Left lung (tissue), 10 donors: ENCODE data around the gene LIX1. TPM values are rescaled to one million over a fixed set of nuclear protein-coding genes. Genes with fewer than 3 reads are reported as not detected.
A peak's percentile ranks its signal among the peaks of the same experiment; 100 is the strongest.

Experiments used
- ATAC-seq: fragments of 200-7000 bp; cut with Tn5 transposase; one replicate; pipeline ENCODE4 v1.9.1; 2020; ENCODE audit warnings: moderate library complexity
- DNase-seq, 4 donors: peaks; one replicate each; pipeline ENCODE4 v3.0.0-alpha.2; 2013 to 2020
- H3K27ac ChIP-seq, 2 donors: fragments of 200-600 bp; sonication (generic) in 1 of 2; one replicate each; pipeline versions ENCODE4 v1.5.0 to v1.8.0; 2020 to 2021
- H3K27me3 ChIP-seq, 2 donors: fragments of 200-600 bp; sonication (generic) in 1 of 2; one replicate each; pipeline versions ENCODE4 v1.5.0 to v1.8.0; 2020 to 2021
- H3K36me3 ChIP-seq, 2 donors: fragments of 200-600 bp; sonication (generic) in 1 of 2; one replicate each; pipeline versions ENCODE4 v1.5.0 to v1.8.0; 2020 to 2021
- H3K4me1 ChIP-seq, 2 donors: fragments of 200-600 bp; one replicate each; pipeline ENCODE4 v1.8.0; 2021
- H3K4me3 ChIP-seq, 2 donors: fragments of 200-600 bp; sonication (generic) in 1 of 2; one replicate each; pipeline versions ENCODE4 v1.5.0 to v1.8.0; 2020 to 2021; ENCODE audit warnings: mild to moderate bottlenecking in 1 of 2
- H3K9me3 ChIP-seq, 2 donors: fragments of 200-600 bp; sonication (generic) in 1 of 2; one replicate each; pipeline versions ENCODE4 v1.5.0 to v1.8.0; 2020 to 2021
- CTCF ChIP-seq, 2 donors: fragments of 200-600 bp; sonication (generic) in 1 of 2; IDR thresholded peaks; one replicate each; pipeline versions ENCODE4 v1.5.0 to v1.8.0; 2021; ENCODE audit warnings: antibody characterized with exemption in 2 of 2
- intact Hi-C, 2 donors: fragments of 100-400 bp; cut with DNase I; formaldehyde crosslinking; loops; one replicate each; pipeline versions ENCODE4 v1.11.2 to v1.14.2; 2022
- polyA plus RNA-seq, 6 donors: library from polyadenylated mRNA; unstranded; fragments of 120-200 nt; gene quantifications; one replicate each; pipeline ENCODE4 v1.2.1, GENCODE V29; 2013; ENCODE audit not compliant: insufficient read length in 6 of 6
- total RNA-seq, 2 donors: library from RNA; stranded (reverse); fragmentation: NEBNext Ultra II Directional; extraction: Animal tissue kit (Norgen Biotek cat#: 25700); gene quantifications; one replicate each; pipeline ENCODE4 v1.2.1, GENCODE V29; 2021
- donor health status: DM: no; HTN: yes; CAD: no.
- donor health status: DM: no; HTN: no; CAD: no.

Gene LIX1
- total and polyA plus RNA-seq, 8 donors, result 0.64 to 2.7 (median 1.1) TPM; not detected in 2

- no peak overlapping the region for H3K27ac ChIP-seq
- H3K9me3 ChIP-seq, result peaks cover 0 to 14% of the 10 kb centered on the region in 2 donors
- peaks cover 0 to 55% of the 10 kb centered on the region in 2 donors for H3K36me3 ChIP-seq
- ATAC-seq, result peak; percentile 84
- peaks cover 0 to 3% of the 10 kb centered on the region in 2 donors for H3K4me1 ChIP-seq
- peak; percentile 81 to 84 for TF ChIP-seq CTCF (IDR thresholded peaks at IDR 0.05)
- peak in 2 of 4 donors; percentile 65 to 83 for DNase-seq
- no peaks in the 10 kb centered on the region for H3K27me3 ChIP-seq
- intact Hi-C loops, result loop anchor here in 1 of 2 donors (10.0 kb wide), 2 partner anchors 157 to 407 kb away; no protein-coding TSS in a partner anchor
- no peak overlapping the region for H3K4me3 ChIP-seq
Measured at GRCh38 chr5:97162045-97162444, 19.6 kb upstream of the LIX1 start.

- intact Hi-C loops, result no loop called here
- no peak overlapping the region for H3K27ac ChIP-seq
Measured at GRCh38 chr5:97157689-97158088, 15.3 kb upstream of the LIX1 start.

GRCh38 chr5:97151370-97151769 lies 9.0 kb upstream of the LIX1 start:
- ATAC-seq (no peak), DNase-seq (no peak)
- Histone ChIP-seq H3K27ac (no peak overlapping the region), H3K27me3 (no peaks in the 10 kb centered on the region), H3K4me3 (no peak overlapping the region), H3K36me3 (no peaks in the 10 kb centered on the region), H3K9me3 (no peaks in the 10 kb centered on the region), H3K4me1 (no peaks in the 10 kb centered on the region)
- intact Hi-C loops, result no loop called here
- TF ChIP-seq CTCF (IDR thresholded peaks at IDR 0.05), result no peak

More at GRCh38 chr5:97157689-97158088, 15.3 kb upstream of the LIX1 start:
- ATAC-seq (no peak), DNase-seq (no peak)
- no peaks in the 10 kb centered on the region for H3K27me3 ChIP-seq
- H3K4me1 ChIP-seq, result no peaks in the 10 kb centered on the region
- peaks cover 0 to 14% of the 10 kb centered on the region in 2 donors for H3K9me3 ChIP-seq
- H3K36me3 ChIP-seq, result peaks cover 0 to 30% of the 10 kb centered on the region in 2 donors
- H3K4me3 ChIP-seq, result no peak overlapping the region
- TF ChIP-seq CTCF (IDR thresholded peaks at IDR 0.05), result no peak

GRCh38 chr5:97150401-97150800 lies 8.0 kb upstream of the LIX1 start:
- H3K27me3 ChIP-seq, result no peaks in the 10 kb centered on the region
- no peak overlapping the region for H3K27ac ChIP-seq
- no peak for ATAC-seq
- no peaks in the 10 kb centered on the region for H3K36me3 ChIP-seq
- H3K9me3 ChIP-seq, result no peaks in the 10 kb centered on the region
- H3K4me3 ChIP-seq, result no peak overlapping the region
- TF ChIP-seq CTCF (IDR thresholded peaks at IDR 0.05), result no peak
- H3K4me1 ChIP-seq, result no peaks in the 10 kb centered on the region
- no peak for DNase-seq
- intact Hi-C loops, result no loop called here

GRCh38 chr5:97149709-97150108 lies 7.3 kb upstream of the LIX1 start:
- Histone ChIP-seq H3K4me1 (no peaks in the 10 kb centered on the region), H3K27me3 (no peaks in the 10 kb centered on the region), H3K9me3 (no peaks in the 10 kb centered on the region), H3K4me3 (no peak overlapping the region), H3K27ac (no peak overlapping the region), H3K36me3 (no peaks in the 10 kb centered on the region)
- TF ChIP-seq CTCF (IDR thresholded peaks at IDR 0.05), result no peak
- ATAC-seq, result no peak
- intact Hi-C loops, result no loop called here
- DNase-seq, result no peak
